ENCODE measurements around the gene SUPT5H. TPM values are rescaled to one million over a fixed set of nuclear protein-coding genes. Genes with fewer than 3 reads are reported as not detected.

Gene SUPT5H
- total and polyA plus RNA-seq, 2 of the 13 experiments (the other 11 are each of a cell fraction or from before 2014, with no cell fraction given): 48.2 to 51.7 TPM

GRCh38 chr19:39514840-39515550, 69.6 kb downstream of the SUPT5H start, which contains the start of gene SELENOV (continued):
- 0 out of 2 replicates have a peak, but pooled peaks have one; percentile 15 for TF ChIP-seq PCBP1 (IDR thresholded peaks at IDR 0.05; ENCODE audit: borderline replicate concordance, low read depth, low read length)
- TF ChIP-seq HNRNPLL (IDR thresholded peaks at IDR 0.05; ENCODE audit: low read depth, low read length, poor library complexity, severe bottlenecking): peak; percentile 34
- no peak for TF ChIP-seq SOX13 (IDR thresholded peaks at IDR 0.05)
- no peak for TF ChIP-seq SOX13 (CRISPR knock-in tag; conservative IDR thresholded peaks at IDR 0.05 in 1 of 2, IDR thresholded peaks at IDR 0.05 in 1 of 2)
- no peak for TF ChIP-seq REXO4 (CRISPR knock-in tag; IDR thresholded peaks at IDR 0.05; ENCODE audit: borderline replicate concordance)
- peak; percentile 20; the same call in 1 of the 2 replicates for TF ChIP-seq STAG1 (CRISPR knock-in tag; IDR thresholded peaks at IDR 0.05)
- TF ChIP-seq PRDM15 (CRISPR knock-in tag; IDR thresholded peaks at IDR 0.05): peak; percentile 98
- peak; percentile 46; the same call in 1 of the 2 replicates for TF ChIP-seq ZNF563 (CRISPR knock-in tag; IDR thresholded peaks at IDR 0.05)
- 0 out of 2 replicates have a peak, but pooled peaks have one; percentile 22 for TF ChIP-seq SNAI1 (CRISPR knock-in tag; IDR thresholded peaks at IDR 0.05; ENCODE audit: borderline replicate concordance)
- 0 out of 2 replicates have a peak, but pooled peaks have one; percentile 26 for TF ChIP-seq ZMYM3 (CRISPR knock-in tag; IDR thresholded peaks at IDR 0.05)
- TF ChIP-seq POGK (CRISPR knock-in tag; conservative IDR thresholded peaks at IDR 0.05): peak; percentile 17; the same call in 1 of the 2 replicates
- 0 out of 2 replicates have a peak, but pooled peaks have one; percentile 54 for TF ChIP-seq ZNF543 (CRISPR knock-in tag; IDR thresholded peaks at IDR 0.05)
- peak; percentile 43; the same call in 1 of the 2 replicates for TF ChIP-seq HDAC1 (CRISPR knock-in tag; IDR thresholded peaks at IDR 0.05)
- peak; percentile 40; the same call in 1 of the 2 replicates for TF ChIP-seq HNF4G (IDR thresholded peaks at IDR 0.05; ENCODE audit: borderline replicate concordance, low read depth, low read length)
- no peak for TF ChIP-seq HNF4G (CRISPR knock-in tag; IDR thresholded peaks at IDR 0.05; ENCODE audit: borderline replicate concordance, low read depth)
- no peak for TF ChIP-seq DRAP1 (CRISPR knock-in tag; IDR thresholded peaks at IDR 0.05)
